K562 (cell line): ENCODE measurements around the gene CERS3. TPM values are rescaled to one million over a fixed set of nuclear protein-coding genes. Genes with fewer than 3 reads are reported as not detected.

Experiments used
- ATAC-seq: fragments of 200-7000 bp; cut with Tn5 transposase; 3 replicates; pipeline ENCODE4 v1.9.1; 2020; ENCODE audit warnings: moderate library complexity
- BruUV-seq: library from RNA; stranded (reverse); fragments of 400-500 nt; replicated peaks from 2 replicates; lab custom pipeline; 2021; lab: Mats Ljungman, UMichigan
- CTCF ChIA-PET: fragments of 300-600 bp; formaldehyde crosslinking; extraction: SDS; loops from one replicate; lab custom pipeline; 2021; ENCODE audit warnings: low intra/inter-chr PET ratio; lab: Yijun Ruan, JAX
- POLR2A ChIA-PET: fragments of 300-600, 350-650 bp; sonication (Branson Sonifier 250); formaldehyde crosslinking; extraction: SDS; loops from one replicate; lab custom pipeline; 2021; ENCODE audit warnings: antibody characterized with exemption, inconsistent platforms; lab: Yijun Ruan, JAX
- DNase-seq, 4 experiments: peaks; one replicate each; pipeline versions ENCODE4 v3.0.0 to v3.0.0-alpha.2; 2011 to 2018; ENCODE audit warnings: low spot score in 3 of 4, mixed read lengths in 3 of 4; ENCODE audit errors: extremely low read depth in 1 of 4
- FAIRE-seq: peaks from 2 replicates; lab custom pipeline; 2011; peaks lifted over from hg19 to GRCh38; lab: Jason Lieb, UNC
- H2AFZ ChIP-seq: 2 replicates; pipeline ENCODE4 v1.6.0; 2011; ENCODE audit warnings: low read depth, low read length, control low read depth, inconsistent platforms
- H3K27ac ChIP-seq: fragments of 200-600 bp; 3 replicates; pipeline ENCODE4 v1.8.0; 2011; ENCODE audit warnings: low read depth, mild to moderate bottlenecking, control low read depth, inconsistent platforms, low read length, moderate library complexity, mixed read lengths; ENCODE audit errors: extremely low read depth
- H3K27me3 ChIP-seq, 2 experiments: fragments of 300-600 bp in 1 of 2; 2 replicates in 1 of 2; 3 replicates in 1 of 2; pipeline versions ENCODE4 v1.6.0 to v1.8.0; 2011; ENCODE audit warnings: inconsistent platforms in 2 of 2, low read length in 2 of 2, mild to moderate bottlenecking in 1 of 2, mixed read lengths in 1 of 2, moderate library complexity in 1 of 2; ENCODE audit not compliant: control insufficient read depth in 2 of 2, insufficient read depth in 2 of 2
- H3K36me3 ChIP-seq: fragments of 300-600 bp; 3 replicates; pipeline ENCODE4 v1.8.0; 2011; ENCODE audit warnings: mild to moderate bottlenecking, low read length, inconsistent platforms; ENCODE audit not compliant: control insufficient read depth, insufficient read depth
- H3K4me1 ChIP-seq, 2 experiments: fragments of 200-600 bp in 1 of 2; replicated peaks in 1 of 2; 2 replicates in 1 of 2; 3 replicates in 1 of 2; pipeline versions ENCODE4 v1.5.1 to v1.8.0; 2011; ENCODE audit warnings: inconsistent platforms in 2 of 2, low read length in 2 of 2, mild to moderate bottlenecking in 1 of 2, mixed read lengths in 1 of 2, moderate library complexity in 1 of 2; ENCODE audit not compliant: control insufficient read depth in 2 of 2, insufficient read depth in 2 of 2
- H3K4me2 ChIP-seq: 2 replicates; pipeline ENCODE4 v1.6.1; 2011; ENCODE audit warnings: low read length, control low read depth, inconsistent platforms, mixed read lengths; ENCODE audit not compliant: insufficient read depth
- H3K4me3 ChIP-seq: fragments of 200-600 bp; sonication (generic), shearing (Covaris generic); 2 replicates; pipeline ENCODE4 v1.5.1; 2016; ENCODE audit warnings: control low read depth, inconsistent platforms
- H3K79me2 ChIP-seq: fragments of 200-600 bp; 3 replicates; pipeline ENCODE4 v1.8.0; 2011; ENCODE audit warnings: low read length, inconsistent platforms; ENCODE audit not compliant: control insufficient read depth, insufficient read depth
- H3K9ac ChIP-seq, 2 experiments: 2 replicates each; pipeline versions ENCODE4 v1.6.0 to v1.6.1; 2011; ENCODE audit warnings: low read depth in 2 of 2, low read length in 2 of 2, control low read depth in 1 of 2, inconsistent platforms in 1 of 2, mild to moderate bottlenecking in 1 of 2, mixed read lengths in 1 of 2; ENCODE audit not compliant: insufficient read depth in 1 of 2
- H3K9me1 ChIP-seq: one replicate; pipeline ENCODE4 v1.6.0; 2011; ENCODE audit warnings: inconsistent platforms, mild to moderate bottlenecking, low read length, moderate library complexity; ENCODE audit not compliant: control insufficient read depth, insufficient read depth
- H3K9me3 ChIP-seq: replicated peaks from 2 replicates; pipeline ENCODE4 v1.5.1; 2011; ENCODE audit warnings: low read depth, low read length, inconsistent platforms; ENCODE audit not compliant: control insufficient read depth, insufficient read depth
- H4K20me1 ChIP-seq: replicated peaks from 2 replicates; pipeline ENCODE4 v1.6.1; 2011; ENCODE audit warnings: low read length, inconsistent platforms, mixed read lengths; ENCODE audit not compliant: control insufficient read depth, insufficient read depth
- ASH1L ChIP-seq: fragments of 450-650 bp; IDR thresholded peaks from 2 replicates; pipeline ENCODE4 v1.6.1; 2018; ENCODE audit warnings: borderline replicate concordance, mild to moderate bottlenecking, low read depth; ENCODE audit not compliant: partially characterized antibody
- DIDO1 ChIP-seq: fragments of 450-650 bp; IDR thresholded peaks from 2 replicates; pipeline ENCODE4 v1.6.1; 2016; ENCODE audit warnings: low read depth, missing biosample characterization, missing genetic modification characterization
- FUS ChIP-seq: fragments of 200-400 bp; formaldehyde crosslinking; optimal IDR thresholded peaks from 2 replicates; pipeline ENCODE3; 2017; ENCODE audit warnings: low read depth, low read length
- GTF2F1 ChIP-seq: IDR thresholded peaks from 2 replicates; pipeline ENCODE4 v1.6.1; 2011; ENCODE audit warnings: low read depth, low read length, improper control_type of control experiment
- KLF13 ChIP-seq: fragments of 450-650 bp; IDR thresholded peaks from 2 replicates; pipeline ENCODE4 v1.6.1; 2016; ENCODE audit warnings: missing genetic modification characterization, low read depth, mild to moderate bottlenecking, missing compliant biosample characterization, moderate library complexity, borderline replicate concordance
- TEAD4 ChIP-seq, 2 experiments: sonication (generic) in 1 of 2; formaldehyde crosslinking in 1 of 2; IDR thresholded peaks; 2 replicates each; pipeline versions ENCODE4 v1.6.1 to v1.8.0; 2012 to 2022; ENCODE audit warnings: borderline replicate concordance in 1 of 2, inconsistent platforms in 1 of 2, low read length in 1 of 2, mild to moderate bottlenecking in 1 of 2, missing genetic modification reagents in 1 of 2
- ZNF184 ChIP-seq: sonication (generic); formaldehyde crosslinking; IDR thresholded peaks from 2 replicates; pipeline ENCODE4 v1.5.0; 2020; ENCODE audit warnings: missing genetic modification reagents
- ZNF77 ChIP-seq: fragments of 250-450 bp; sonication (Bioruptor Pico); IDR thresholded peaks from 2 replicates; pipeline ENCODE4 v1.5.0; 2020
- WGBS: fragments of 100-300 bp; shearing (Covaris generic); methylation state at CpG from one replicate; pipeline ENCODE4 v1.1.6; 2016; ENCODE audit warnings: low coverage, mixed read lengths; ENCODE audit not compliant: insufficient coverage; ENCODE audit errors: missing lambda C conversion rate; 5-methylcytosine and 5-hydroxymethylcytosine counted together
- in situ Hi-C: fragments of 300-500 bp; cut with MboI; formaldehyde crosslinking; loops from 4 replicates; pipeline ENCODE4 v1.15.0; 2018; ENCODE audit warnings: inconsistent platforms, mixed read lengths
- intact Hi-C: fragments of 100-400 bp; cut with micrococcal nuclease; formaldehyde crosslinking; loops from 2 replicates; pipeline ENCODE4 v1.14.2; 2022
- polyA plus RNA-seq, 8 experiments: library from polyadenylated mRNA; depleted of rRNA in 4 of 8; stranded (reverse) in 5 of 8; unstranded in 3 of 8; fragments of >200 nt; fragmentation: Nextera tagmentation in 2 of 8; fragmentation: Illumina TruSeq in 1 of 8; extraction: Ambion mirVana in 2 of 8; extraction: Trizol in 1 of 8; gene quantifications; 2 replicates each; pipeline versions ENCODE4 v1.2.1 to v1.2.3, GENCODE V29; 2011 to 2014; ENCODE audit warnings: inconsistent platforms in 1 of 8, missing spikeins in 1 of 8
- total RNA-seq, 7 experiments: library from RNA; depleted of rRNA in 6 of 7; stranded (reverse); fragments of >200 nt in 6 of 7; fragmentation: Illumina TruSeq in 2 of 7; extraction: Trizol in 2 of 7; gene quantifications; 2 replicates each; pipeline versions ENCODE4 v1.2.1 to v1.2.3, GENCODE V29; 2011 to 2021; ENCODE audit warnings: low replicate concordance in 1 of 7
- TF ChIP-seq, protein P1 (sequence below), 2 experiments: fragments of 450-650 bp in 1 of 2; sonication (generic) in 1 of 2; formaldehyde crosslinking in 1 of 2; IDR thresholded peaks in 1 of 2; conservative IDR thresholded peaks in 1 of 2; 2 replicates each; pipeline versions ENCODE4 v1.6.1 to v1.8.1; 2016 to 2023; ENCODE audit warnings: mild to moderate bottlenecking in 2 of 2, moderate library complexity in 2 of 2, inconsistent platforms in 1 of 2, missing genetic modification reagents in 1 of 2
- TF ChIP-seq, protein P2 (sequence below): fragments of 250-450 bp; sonication (Bioruptor Pico); IDR thresholded peaks from 2 replicates; pipeline ENCODE4 v1.5.0; 2021
- TF ChIP-seq, protein P3 (sequence below): sonication (generic); IDR thresholded peaks from 2 replicates; pipeline ENCODE4 v1.6.1; 2016

Gene CERS3
- total and polyA plus RNA-seq, 9 of the 15 experiments (the other 6 are each of a cell fraction or from before 2014, with no cell fraction given): not detected

DNA sequence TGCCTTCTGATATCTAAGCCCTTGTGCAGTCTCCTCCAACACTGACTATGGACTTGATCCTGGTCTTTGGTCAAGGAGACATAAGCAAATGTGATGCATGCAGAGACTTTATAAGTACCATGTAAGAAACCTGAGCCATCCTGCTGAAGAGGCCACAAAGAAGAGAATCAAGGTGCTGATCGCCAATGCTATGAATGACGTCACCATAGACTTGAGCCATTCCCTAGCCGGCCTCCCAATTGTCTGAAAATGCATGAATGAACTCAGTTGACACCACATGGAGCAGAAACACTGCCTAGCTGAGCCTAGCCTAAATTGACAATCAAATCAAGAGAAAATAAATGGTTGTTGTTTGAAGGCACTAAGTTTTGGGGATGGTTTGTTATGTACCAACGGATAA, 51.9 kb downstream of the CERS3 start:
- TF ChIP-seq, protein P1, sequence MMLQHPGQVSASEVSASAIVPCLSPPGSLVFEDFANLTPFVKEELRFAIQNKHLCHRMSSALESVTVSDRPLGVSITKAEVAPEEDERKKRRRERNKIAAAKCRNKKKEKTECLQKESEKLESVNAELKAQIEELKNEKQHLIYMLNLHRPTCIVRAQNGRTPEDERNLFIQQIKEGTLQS (IDR thresholded peaks at IDR 0.05): peak; percentile 44
- TF ChIP-seq, protein P1 (CRISPR knock-in tag; conservative IDR thresholded peaks at IDR 0.05): no peak
- TF ChIP-seq ASH1L: no peak
- no peaks in the 10 kb centered on the region; the same call in 1 of the 2 replicates for H3K9me3 ChIP-seq
- no peak overlapping the region for H3K27ac ChIP-seq
- H3K79me2 ChIP-seq: no peaks in the 10 kb centered on the region
- 0% methylated on average over 4 of the region's 4 CpGs for WGBS
- H3K9ac ChIP-seq: no peak overlapping the region
- no peak overlapping the region for H2AFZ ChIP-seq
- BruUV-seq: no TSS peak
- ATAC-seq (no peak), DNase-seq (no peak), FAIRE-seq (no peak)
- no peaks in the 10 kb centered on the region for H3K27me3 ChIP-seq
- CTCF ChIA-PET: no interaction called here
- intact Hi-C loops: no loop called here
- POLR2A ChIA-PET: interaction anchor here (1.3 kb wide), 1 partner anchor 9 kb away, joined by 3 read pairs; no protein-coding TSS in a partner anchor
- in situ Hi-C loops: no loop called here
- H3K36me3 ChIP-seq: no peaks in the 10 kb centered on the region
- H4K20me1 ChIP-seq: no peaks in the 10 kb centered on the region
- H3K4me1 ChIP-seq: no peaks in the 10 kb centered on the region
- H3K9me1 ChIP-seq: no peaks in the 10 kb centered on the region
- H3K4me3 ChIP-seq: no peak overlapping the region
- H3K4me2 ChIP-seq: no peak overlapping the region

DNA sequence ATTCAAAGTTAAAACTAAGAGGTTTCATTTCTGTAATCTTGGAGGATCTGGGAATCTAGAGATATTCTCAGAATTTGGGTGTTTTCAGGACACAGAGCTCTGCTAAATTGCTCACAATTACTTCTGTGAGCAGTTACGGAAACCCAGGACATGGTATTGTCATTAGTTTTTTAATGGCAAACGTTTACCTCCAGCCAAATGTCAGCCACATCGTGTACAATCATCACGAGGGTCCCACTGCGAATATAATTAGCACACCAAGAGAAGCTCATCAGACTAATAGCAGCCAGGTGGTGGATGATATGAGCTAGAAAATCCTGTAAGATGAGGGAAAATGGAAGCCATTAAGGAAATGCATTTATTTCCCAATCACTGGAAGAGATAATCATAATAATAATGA, 56.0 kb downstream of the CERS3 start:
- no peaks in the 10 kb centered on the region for H3K36me3 ChIP-seq
- no peaks in the 10 kb centered on the region; a peak in 1 of 5 replicates for H3K27me3 ChIP-seq
- no peak overlapping the region for H3K27ac ChIP-seq
- H3K9me1 ChIP-seq: no peaks in the 10 kb centered on the region
- no peak overlapping the region for H2AFZ ChIP-seq
- 0% methylated on average over 5 of the region's 5 CpGs for WGBS
- H3K4me1 ChIP-seq: no peaks in the 10 kb centered on the region
- no peaks in the 10 kb centered on the region for H4K20me1 ChIP-seq
- DNase-seq (no peak), ATAC-seq (no peak), FAIRE-seq (no peak)
- H3K79me2 ChIP-seq: no peaks in the 10 kb centered on the region
- CTCF ChIA-PET: no interaction called here
- H3K9me3 ChIP-seq: no peaks in the 10 kb centered on the region
- intact Hi-C loops (no loop called here), in situ Hi-C loops (no loop called here)
- BruUV-seq: no TSS peak
- no peak overlapping the region for H3K9ac ChIP-seq
- no peak overlapping the region for H3K4me3 ChIP-seq
- POLR2A ChIA-PET: no interaction called here
- no peak overlapping the region for H3K4me2 ChIP-seq
- no peak for TF ChIP-seq DIDO1
- no peak for TF ChIP-seq TEAD4 (IDR thresholded peaks at IDR 0.05; ENCODE audit: low read length)
- no peak for TF ChIP-seq TEAD4 (CRISPR knock-in tag; IDR thresholded peaks at IDR 0.05; ENCODE audit: borderline replicate concordance)
- TF ChIP-seq, protein P2, sequence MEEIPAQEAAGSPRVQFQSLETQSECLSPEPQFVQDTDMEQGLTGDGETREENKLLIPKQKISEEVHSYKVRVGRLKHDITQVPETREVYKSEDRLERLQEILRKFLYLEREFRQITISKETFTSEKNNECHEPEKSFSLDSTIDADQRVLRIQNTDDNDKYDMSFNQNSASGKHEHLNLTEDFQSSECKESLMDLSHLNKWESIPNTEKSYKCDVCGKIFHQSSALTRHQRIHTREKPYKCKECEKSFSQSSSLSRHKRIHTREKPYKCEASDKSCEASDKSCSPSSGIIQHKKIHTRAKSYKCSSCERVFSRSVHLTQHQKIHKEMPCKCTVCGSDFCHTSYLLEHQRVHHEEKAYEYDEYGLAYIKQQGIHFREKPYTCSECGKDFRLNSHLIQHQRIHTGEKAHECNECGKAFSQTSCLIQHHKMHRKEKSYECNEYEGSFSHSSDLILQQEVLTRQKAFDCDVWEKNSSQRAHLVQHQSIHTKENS (CRISPR knock-in tag): no peak
- TF ChIP-seq GTF2F1: no peak
- TF ChIP-seq KLF13 (tag): no peak
- TF ChIP-seq, protein P1 (IDR thresholded peaks at IDR 0.05): no peak
- TF ChIP-seq, protein P1 (CRISPR knock-in tag; conservative IDR thresholded peaks at IDR 0.05): no peak
- no peak for TF ChIP-seq ZNF77
- TF ChIP-seq FUS: no peak
- TF ChIP-seq ZNF184 (CRISPR knock-in tag): no peak
- TF ChIP-seq, protein P3, sequence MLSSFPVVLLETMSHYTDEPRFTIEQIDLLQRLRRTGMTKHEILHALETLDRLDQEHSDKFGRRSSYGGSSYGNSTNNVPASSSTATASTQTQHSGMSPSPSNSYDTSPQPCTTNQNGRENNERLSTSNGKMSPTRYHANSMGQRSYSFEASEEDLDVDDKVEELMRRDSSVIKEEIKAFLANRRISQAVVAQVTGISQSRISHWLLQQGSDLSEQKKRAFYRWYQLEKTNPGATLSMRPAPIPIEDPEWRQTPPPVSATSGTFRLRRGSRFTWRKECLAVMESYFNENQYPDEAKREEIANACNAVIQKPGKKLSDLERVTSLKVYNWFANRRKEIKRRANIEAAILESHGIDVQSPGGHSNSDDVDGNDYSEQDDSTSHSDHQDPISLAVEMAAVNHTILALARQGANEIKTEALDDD: no peak
